ENCODE results near the gene TTC1. TPM values are rescaled to one million over a fixed set of nuclear protein-coding genes. Genes with fewer than 3 reads are reported as not detected.

Gene TTC1
- total RNA-seq, 2 experiments from 2014 or later: 50.2 to 57.5 TPM

GRCh38 chr5:160105686-160106360 is 96.9 kb downstream of the TTC1 start:
- Mint-ChIP-seq H3K4me1 (ENCODE audit: low read depth) (peaks cover 20% of the 10 kb centered on the region), H3K36me3 (ENCODE audit: low read depth) (peaks cover 14% of the 10 kb centered on the region), H3K27ac (no peak overlapping the region), H3K27me3 (no peaks in the 10 kb centered on the region), H3K4me3 (no peak overlapping the region), H3K9me3 (no peaks in the 10 kb centered on the region)
- no peak for TF ChIP-seq CTCF (IDR thresholded peaks at IDR 0.05)
- no peak for DNase-seq
- POLR2A ChIA-PET: no interaction called here
- no peak for ATAC-seq
- CTCF ChIA-PET: interaction anchor here (1.0 kb wide), 1 partner anchor 85 kb away, joined by 3 read pairs; no protein-coding TSS in a partner anchor
- intact Hi-C loops (cut with micrococcal nuclease): no loop called here

GRCh38 chr5:160108124-160108523 is 99.2 kb downstream of the TTC1 start:
- DNase-seq (no peak), ATAC-seq (no peak)
- ChIA-PET POLR2A (interaction anchor here (1.6 kb wide), 1 partner anchor 11 kb away, joined by 3 read pairs; the partner anchor contains the start of gene PWWP2A), CTCF (interaction anchor here (2.1 kb wide), 1 partner anchor 121 kb away, joined by 5 read pairs; no protein-coding TSS in a partner anchor)
- intact Hi-C loops (cut with micrococcal nuclease): no loop called here
- Mint-ChIP-seq H3K9me3 (no peaks in the 10 kb centered on the region), H3K4me3 (no peak overlapping the region), H3K27ac (no peak overlapping the region), H3K36me3 (ENCODE audit: low read depth) (peaks cover 20% of the 10 kb centered on the region), H3K4me1 (ENCODE audit: low read depth) (peaks cover 21% of the 10 kb centered on the region), H3K27me3 (no peaks in the 10 kb centered on the region)
- TF ChIP-seq CTCF (IDR thresholded peaks at IDR 0.05): no peak

Other genes with a start within 250 kb of the TTC1 start
- gene ADRA1B, start 92.7 kb upstream of the TTC1 start, total RNA-seq: not detected
- gene PWWP2A, start 110.3 kb downstream of the TTC1 start, total RNA-seq: 10 to 100 TPM; 16.0 to 17.5 TPM
- gene FABP6, start 220.4 kb downstream of the TTC1 start, total RNA-seq: not detected